ENCODE data around the gene CDK18. TPM values are rescaled to one million over a fixed set of nuclear protein-coding genes. Genes with fewer than 3 reads are reported as not detected.

The CDK18 gene
- total and polyA plus RNA-seq, 10 of the 15 experiments (the other 5 are each of a cell fraction or from before 2014, with no cell fraction given), result 0.13 to 4.4 (median 0.52) TPM; not detected in 2

GRCh38 chr1:205473966-205474365 is 30.5 kb upstream of the CDK18 start:
- Histone ChIP-seq H3K27me3 (replicated peaks in 1 of 2; ENCODE audit: control insufficient read depth in 2 of 2, insufficient read depth in 2 of 2, low read length in 1 of 2) (peaks cover 0 to 2% of the 10 kb centered on the region in 2 experiments; a peak in 1 of 4 replicates), H2AFZ (ENCODE audit: control insufficient read depth, low read depth, low read length) (no peak overlapping the region), H3K36me3 (ENCODE audit: control insufficient read depth in 2 of 2, insufficient read depth in 2 of 2, low read length in 1 of 2) (no peaks in the 10 kb centered on the region), H3K79me2 (ENCODE audit: control insufficient read depth, insufficient read depth, low read length) (no peaks in the 10 kb centered on the region), H3K27ac (ENCODE audit: control insufficient read depth, insufficient read depth) (no peak overlapping the region), H3K4me2 (ENCODE audit: control insufficient read depth, insufficient read depth) (no peak overlapping the region), H3K9me3 (replicated peaks; ENCODE audit: control insufficient read depth, insufficient read depth, low read length) (peaks cover 10% of the 10 kb centered on the region), H3K4me3 (no peak overlapping the region), H4K20me1 (ENCODE audit: control insufficient read depth, insufficient read depth) (no peaks in the 10 kb centered on the region), H3K4me1 (ENCODE audit: control insufficient read depth, insufficient read depth, low read length) (no peaks in the 10 kb centered on the region), H3K9ac (ENCODE audit: control insufficient read depth, insufficient read depth, low read length) (no peak overlapping the region)
- 14% methylated on average over 7 of the region's 7 CpGs for WGBS (ENCODE audit: insufficient coverage, insufficient replicate concordance, low lambda C conversion rate, missing lambda C conversion rate)
- ChIA-PET POLR2A (no interaction called here), SMC1A (ENCODE audit: uncharacterized antibody, unreplicated experiment) (interaction anchor here (1.1 kb wide), 1 partner anchor 15 kb away, joined by 3 read pairs; no protein-coding TSS in a partner anchor), CTCF (interaction anchor here (0.7 to 3.4 kb wide), 5 partner anchors 11 to 138 kb away, joined by 3 to 8 read pairs (median 5); no protein-coding TSS in a partner anchor), RAD21 (ENCODE audit: unreplicated experiment) (no interaction called here)
- ATAC-seq, result no peak
- no peak for DNase-seq (ENCODE audit: low read depth, low spot score)
- in situ Hi-C loops (cut with MboI), result no loop called here
- BruUV-seq (replicated peaks), result no TSS peak
- FAIRE-seq, result no peak
- intact Hi-C loops (cut with micrococcal nuclease; ENCODE audit: unreplicated experiment), result no loop called here
- TF ChIP-seq SREBF2 (IDR thresholded peaks at IDR 0.05; ENCODE audit: low read length), result no peak
- TF ChIP-seq PAX8 (IDR thresholded peaks at IDR 0.05), result no peak
- TF ChIP-seq KAT2A (conservative IDR thresholded peaks at IDR 0.05; ENCODE audit: control insufficient read depth, low read depth, low read length), result no peak
- no peak for TF ChIP-seq REST (IDR thresholded peaks at IDR 0.05; ENCODE audit: low read depth, low read length)
- no peak for TF ChIP-seq ZBTB40 (IDR thresholded peaks at IDR 0.05; ENCODE audit: borderline replicate concordance)
- TF ChIP-seq POLR2AphosphoS2 (IDR thresholded peaks at IDR 0.05; ENCODE audit: low read depth, low read length), result no peak
- TF ChIP-seq MYC (IDR thresholded peaks at IDR 0.05; ENCODE audit: insufficient read depth, insufficient read length, insufficient replicate concordance, low read length, severe bottlenecking), result no peak
- no peak for TF ChIP-seq MTA3 (IDR thresholded peaks at IDR 0.05; ENCODE audit: borderline replicate concordance, low read length)
- TF ChIP-seq RBBP5 (conservative IDR thresholded peaks at IDR 0.05), result no peak
- no peak for TF ChIP-seq BHLHE40 (IDR thresholded peaks at IDR 0.05; ENCODE audit: borderline replicate concordance in 1 of 2, low read depth in 2 of 2, low read length in 1 of 2)
- TF ChIP-seq SPI1 (IDR thresholded peaks at IDR 0.05; ENCODE audit: borderline replicate concordance, insufficient read depth, low read depth, low read length), result no peak

Measured in GM12878 (cell line).